ENCODE data around the gene VPS26C. TPM values are rescaled to one million over a fixed set of nuclear protein-coding genes. Genes with fewer than 3 reads are reported as not detected.
"Not testable (repeated sequence)": the region's sequence is repeated elsewhere in the genome, so short reads cannot be mapped to it uniquely, and the experiment has no call there.

The VPS26C gene
- total RNA-seq = 10 to 100 TPM; 52.5 to 94.8 (median 66.1) TPM
- 10 to 100 TPM; 14.3 to 50.6 (median 22.6) TPM for polyA plus RNA-seq
- long read RNA-seq, donor 1, transcript VPS26C-201 (8 exons, 3,256 nt) = major isoform, 10 of 15 reads
- long read RNA-seq, donor 1, partial matches to known transcripts = 0 of 15 reads
- long read RNA-seq, donor 1, other reads (novel, unspliced or antisense) = 0 of 15 reads
- long read RNA-seq, donor 2, transcript VPS26C-206 (3 exons, 715 nt) = major isoform, 5 of 13 reads
- long read RNA-seq, donor 2, partial matches to known transcripts = 0 of 13 reads
- long read RNA-seq, donor 2, other reads (novel, unspliced or antisense) = 0 of 13 reads
- long read RNA-seq, donor 3, transcript VPS26C-201 (8 exons, 3,256 nt) = major isoform, 6 of 11 reads
- long read RNA-seq, donor 3, partial matches to known transcripts = 0 of 11 reads
- long read RNA-seq, donor 3, other reads (novel, unspliced or antisense) = 0 of 11 reads
- long read RNA-seq, donor 4, transcript VPS26C-201 (8 exons, 3,256 nt) = major isoform, 7 of 22 reads
- long read RNA-seq, donor 4, partial matches to known transcripts = 2 of 22 reads
- long read RNA-seq, donor 4, other reads (novel, unspliced or antisense) = 5 of 22 reads
- long read RNA-seq, donor 5, transcript VPS26C-207 (7 exons, 937 nt) = minor isoform, 7 of 107 reads
- long read RNA-seq, donor 5, transcript VPS26C-201 (8 exons, 3,256 nt) = major isoform, 76 of 107 reads
- long read RNA-seq, donor 5, transcript VPS26C-213 (2 exons, 959 nt) = minor isoform, 5 of 107 reads
- long read RNA-seq, donor 5, partial matches to known transcripts = 4 of 107 reads
- long read RNA-seq, donor 5, other reads (novel, unspliced or antisense) = 11 of 107 reads
- long read RNA-seq, donor 6, transcript VPS26C-201 (8 exons, 3,256 nt) = major isoform, 6 of 16 reads
- long read RNA-seq, donor 6, partial matches to known transcripts = 2 of 16 reads
- long read RNA-seq, donor 6, other reads (novel, unspliced or antisense) = 3 of 16 reads
- long read RNA-seq, donor 7, transcript VPS26C-201 (8 exons, 3,256 nt) = major isoform, 5 of 6 reads
- long read RNA-seq, donor 7, partial matches to known transcripts = 0 of 6 reads
- long read RNA-seq, donor 7, other reads (novel, unspliced or antisense) = 0 of 6 reads
- long read RNA-seq, donor 8, transcript VPS26C-201 (8 exons, 3,256 nt) = major isoform, 9 of 14 reads
- long read RNA-seq, donor 8, partial matches to known transcripts = 0 of 14 reads
- long read RNA-seq, donor 8, other reads (novel, unspliced or antisense) = 0 of 14 reads
- long read RNA-seq, donor 9, transcript VPS26C-201 (8 exons, 3,256 nt) = major isoform, 6 of 13 reads
- long read RNA-seq, donor 9, partial matches to known transcripts = 0 of 13 reads
- long read RNA-seq, donor 9, other reads (novel, unspliced or antisense) = 5 of 13 reads
- long read RNA-seq, donor 10, partial matches to known transcripts = 0 of 5 reads
- long read RNA-seq, donor 10, other reads (novel, unspliced or antisense) = 0 of 5 reads

- Histone ChIP-seq H3K4me1 (replicated peaks in 1 of 2) (peaks cover 9 to 23% of the 10 kb centered on the region in 2 donors), H3K4me3 (peak within 1 kb of the TSS; percentile 13 to 83 (median 72)), H3K36me3 (replicated peaks in 1 of 2) (no peaks in the 10 kb centered on the region), H3K27ac (peak within 1 kb of the TSS; percentile 94 to 100 (median 98)), H3K27me3 (no peaks in the 10 kb centered on the region), H3K9me3 (replicated peaks in 1 of 3) (no peaks in the 10 kb centered on the region)
- peak; percentile 98 to 99 (median 98) for DNase-seq
- intact Hi-C loops (cut with DNase I) = loop anchor here in 1 of 2 donors (10.0 kb wide), 1 partner anchor 97 kb away; the partner anchor contains the start of gene DYRK1A
- 0 to 1% (median 0%) methylated on average over 21 to 86 of the region's 86 CpGs for WGBS, 4 donors
- TF ChIP-seq CTCF (IDR thresholded peaks at IDR 0.05) (no peak), POLR2A (IDR thresholded peaks at IDR 0.05) (peak; percentile 86 to 95)
Observed at GRCh38 chr21:37267269-37268185, at the start of gene VPS26C. Gene VPS26C, minus strand, starts transcription at chr21:37267334. Its CDS starts 40 bp downstream, at chr21:37267294.

- intact Hi-C loops (cut with DNase I); H3K27ac ChIP-seq; H3K27me3 ChIP-seq; DNase-seq; H3K36me3 ChIP-seq (replicated peaks in 1 of 2); H3K4me3 ChIP-seq; H3K4me1 ChIP-seq (replicated peaks in 1 of 2); H3K9me3 ChIP-seq (replicated peaks in 1 of 3): not testable (repeated sequence)
- 65 to 81% (median 75%) methylated on average over 2 of the region's 2 CpGs for WGBS, 4 donors
Observed at GRCh38 chr21:37316072-37316471, 48.9 kb upstream of the VPS26C start.

GRCh38 chr21:37300114-37300751 is 33.1 kb upstream of the VPS26C start:
- no peak for DNase-seq
- 61 to 72% (median 71%) methylated on average over 4 of the region's 4 CpGs for WGBS, 4 donors
- no peaks in the 10 kb centered on the region for H3K4me1 ChIP-seq (replicated peaks in 1 of 2)
- TF ChIP-seq POLR2A (IDR thresholded peaks at IDR 0.05) (no peak), CTCF (IDR thresholded peaks at IDR 0.05) (no peak)
- H3K27ac ChIP-seq = no peak overlapping the region
- H3K27me3 ChIP-seq = no peaks in the 10 kb centered on the region
- intact Hi-C loops (cut with DNase I) = no loop called here
- H3K9me3 ChIP-seq (replicated peaks in 1 of 3) = no peaks in the 10 kb centered on the region
- no peak overlapping the region for H3K4me3 ChIP-seq
- no peaks in the 10 kb centered on the region for H3K36me3 ChIP-seq (replicated peaks in 1 of 2)
